NB4 (cell line): Measurements from ENCODE around the gene HELB.

ENCODE experiments used
- DNase-seq: peaks from one replicate; pipeline ENCODE4 v3.0.0; 2010; ENCODE audit warnings: low read depth
- H3K4me3 ChIP-seq: one replicate; pipeline ENCODE4 v1.5.1; 2011; ENCODE audit warnings: mild to moderate bottlenecking, low read depth, low read length, moderate library complexity
- MYC ChIP-seq: IDR thresholded peaks from 2 replicates; pipeline ENCODE4 v1.6.1; 2011; ENCODE audit warnings: low read depth, low read length
- POLR2A ChIP-seq: IDR thresholded peaks from 2 replicates; pipeline ENCODE4 v1.6.1; 2011; ENCODE audit warnings: mild to moderate bottlenecking; ENCODE audit not compliant: insufficient read length; ENCODE audit errors: extremely low read depth
- TF ChIP-seq, protein P1 (sequence below): IDR thresholded peaks from 2 replicates; pipeline ENCODE4 v1.6.1; 2011; ENCODE audit warnings: low read depth, low read length
- TF ChIP-seq, protein P2 (sequence below): IDR thresholded peaks from one replicate; pipeline ENCODE4 v1.5.1; 2012; ENCODE audit warnings: low read depth, low read length

Gene HELB

DNA sequence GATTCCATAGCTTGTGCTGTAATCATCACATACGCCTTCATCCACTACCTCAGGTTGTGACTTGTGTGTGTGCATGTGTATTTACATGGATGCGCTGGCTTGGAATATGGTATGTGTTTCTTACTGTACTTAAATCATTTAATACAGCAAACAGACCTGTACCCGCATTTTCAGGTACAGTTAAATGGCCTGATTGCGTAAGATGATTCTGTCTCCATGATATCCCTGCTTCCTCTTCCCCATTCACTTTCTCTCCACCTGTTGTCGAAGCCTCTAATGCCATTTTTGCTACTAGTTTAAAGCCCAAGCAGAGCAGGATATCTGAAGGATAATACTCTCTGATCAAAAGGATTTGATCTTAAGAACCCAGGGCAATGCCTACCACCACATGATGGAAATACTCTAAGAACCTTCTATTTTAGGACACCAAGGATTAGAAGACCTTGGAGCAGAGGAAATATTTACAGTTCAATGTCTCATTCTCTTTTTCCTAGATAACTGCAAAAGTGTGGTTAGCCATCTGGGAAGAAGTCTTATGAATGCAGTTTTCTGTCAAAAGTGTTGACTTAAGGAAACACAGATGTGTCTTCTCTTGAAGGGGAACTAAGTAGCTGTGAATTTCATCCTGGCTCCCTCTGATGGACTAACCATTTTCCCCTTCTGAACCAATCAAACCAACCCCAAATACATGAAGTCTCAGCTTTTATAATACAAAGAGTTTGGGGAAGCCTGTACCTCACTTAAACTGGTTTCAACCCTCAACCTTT is 78.7 kb downstream of the HELB start:
- no peak for DNase-seq
- TF ChIP-seq POLR2A, result no peak
- TF ChIP-seq MYC, result no peak
- TF ChIP-seq, protein P1, sequence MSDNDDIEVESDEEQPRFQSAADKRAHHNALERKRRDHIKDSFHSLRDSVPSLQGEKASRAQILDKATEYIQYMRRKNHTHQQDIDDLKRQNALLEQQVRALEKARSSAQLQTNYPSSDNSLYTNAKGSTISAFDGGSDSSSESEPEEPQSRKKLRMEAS, result no peak
- TF ChIP-seq, protein P2, sequence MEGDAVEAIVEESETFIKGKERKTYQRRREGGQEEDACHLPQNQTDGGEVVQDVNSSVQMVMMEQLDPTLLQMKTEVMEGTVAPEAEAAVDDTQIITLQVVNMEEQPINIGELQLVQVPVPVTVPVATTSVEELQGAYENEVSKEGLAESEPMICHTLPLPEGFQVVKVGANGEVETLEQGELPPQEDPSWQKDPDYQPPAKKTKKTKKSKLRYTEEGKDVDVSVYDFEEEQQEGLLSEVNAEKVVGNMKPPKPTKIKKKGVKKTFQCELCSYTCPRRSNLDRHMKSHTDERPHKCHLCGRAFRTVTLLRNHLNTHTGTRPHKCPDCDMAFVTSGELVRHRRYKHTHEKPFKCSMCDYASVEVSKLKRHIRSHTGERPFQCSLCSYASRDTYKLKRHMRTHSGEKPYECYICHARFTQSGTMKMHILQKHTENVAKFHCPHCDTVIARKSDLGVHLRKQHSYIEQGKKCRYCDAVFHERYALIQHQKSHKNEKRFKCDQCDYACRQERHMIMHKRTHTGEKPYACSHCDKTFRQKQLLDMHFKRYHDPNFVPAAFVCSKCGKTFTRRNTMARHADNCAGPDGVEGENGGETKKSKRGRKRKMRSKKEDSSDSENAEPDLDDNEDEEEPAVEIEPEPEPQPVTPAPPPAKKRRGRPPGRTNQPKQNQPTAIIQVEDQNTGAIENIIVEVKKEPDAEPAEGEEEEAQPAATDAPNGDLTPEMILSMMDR, result no peak
- no peak overlapping the region for H3K4me3 ChIP-seq

DNA sequence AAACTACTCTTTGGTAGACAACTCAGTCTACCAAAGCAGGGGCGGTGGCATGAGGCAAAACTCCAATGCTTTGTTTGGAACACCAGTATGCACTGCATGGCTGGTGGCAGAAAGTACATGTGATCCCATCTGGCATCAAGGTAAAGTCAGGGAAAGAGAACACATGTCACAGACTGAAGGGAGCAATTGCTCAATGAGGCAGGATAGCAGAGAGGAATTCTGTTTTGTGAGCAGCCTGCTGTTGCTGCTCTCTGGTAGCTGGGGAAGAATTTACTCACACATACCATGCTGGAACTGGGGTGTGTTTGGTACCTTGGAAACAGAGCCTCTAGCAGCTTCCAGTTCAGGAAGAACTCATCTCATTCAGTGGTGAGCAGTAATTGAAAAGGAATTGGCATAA is 84.8 kb downstream of the HELB start:
- TF ChIP-seq, protein P2, result no peak
- no peak for TF ChIP-seq MYC
- TF ChIP-seq, protein P1, result no peak
- no peak for TF ChIP-seq POLR2A
- H3K4me3 ChIP-seq, result no peak overlapping the region
- DNase-seq, result no peak
